Amygdala (tissue), 56 donors: ENCODE measurements around the gene ASTN2.

Experiments used
- DNase-seq, 56 donors: peaks; one replicate each; lab custom pipeline; 2025; lab: John Stamatoyannopoulos, UW

The ASTN2 gene

GRCh38 chr9:117258184-117258866 lies 156.5 kb downstream of the ASTN2 start:
- DNase-seq, result no peak

DNA sequence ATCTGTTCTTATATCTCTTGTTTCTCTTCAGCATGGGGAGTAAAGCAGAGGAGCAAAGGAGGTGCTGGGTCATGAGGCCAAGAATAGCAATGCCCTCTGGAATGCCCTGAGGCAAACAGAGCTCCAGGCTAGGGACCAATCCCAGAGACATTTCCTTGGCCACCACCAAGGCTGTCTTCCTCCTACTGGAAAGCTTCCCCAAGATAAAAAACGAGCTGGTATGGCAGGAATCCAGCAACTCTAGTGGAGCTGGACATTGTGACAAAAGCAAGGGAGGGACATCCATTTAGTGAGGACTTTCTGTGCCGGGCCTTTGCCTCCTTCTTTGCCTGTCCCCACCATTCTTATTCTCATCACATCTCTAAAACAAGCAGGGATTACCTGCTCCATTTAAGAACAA lies 161.6 kb downstream of the ASTN2 start:
- DNase-seq, result no peak

GRCh38 chr9:117250610-117251215 lies 164.1 kb downstream of the ASTN2 start:
- DNase-seq, result no peak

DNA sequence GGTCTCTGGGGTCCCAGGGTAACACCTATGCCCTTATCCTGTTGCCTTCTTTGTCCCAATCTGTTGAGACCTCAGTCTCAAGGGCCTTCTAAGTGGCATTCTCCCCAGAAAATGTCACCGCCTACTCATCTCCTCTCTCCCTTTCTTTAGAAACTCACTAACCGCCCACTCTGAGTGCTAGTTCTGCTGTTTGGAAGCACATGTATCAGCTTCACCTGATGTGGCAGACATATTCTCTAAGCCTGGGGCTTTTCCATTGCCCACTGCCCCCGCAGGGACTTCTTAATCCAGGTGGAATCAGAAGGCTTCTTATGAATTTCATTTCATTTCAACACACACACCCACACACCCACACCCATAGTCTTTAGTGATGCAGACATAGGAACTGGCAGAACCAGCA lies 165.1 kb downstream of the ASTN2 start:
- peak in 3 of 56 donors; percentile 18 to 23 (median 20) for DNase-seq

DNA sequence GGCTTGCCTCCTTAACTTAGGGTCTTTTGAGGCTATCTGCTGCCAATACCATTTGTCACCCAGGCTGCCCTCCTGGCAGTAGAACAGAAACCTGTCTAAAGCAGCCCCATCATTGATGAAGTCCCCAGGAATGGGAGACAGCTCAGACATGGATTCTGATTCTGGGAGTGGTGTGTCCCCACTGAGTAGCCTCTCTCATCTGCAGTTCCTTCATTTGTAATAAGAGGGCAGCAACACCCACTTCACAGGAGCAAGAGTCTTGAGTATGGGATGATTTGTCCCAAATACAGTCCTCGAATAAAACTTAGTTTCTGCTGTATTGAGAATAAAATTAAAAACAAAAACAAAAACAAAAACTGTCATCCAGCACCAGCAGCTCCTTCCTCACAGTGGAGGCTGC lies 167.6 kb downstream of the ASTN2 start:
- DNase-seq, result peak in 12 of 56 donors; percentile 2 to 55 (median 16)

DNA sequence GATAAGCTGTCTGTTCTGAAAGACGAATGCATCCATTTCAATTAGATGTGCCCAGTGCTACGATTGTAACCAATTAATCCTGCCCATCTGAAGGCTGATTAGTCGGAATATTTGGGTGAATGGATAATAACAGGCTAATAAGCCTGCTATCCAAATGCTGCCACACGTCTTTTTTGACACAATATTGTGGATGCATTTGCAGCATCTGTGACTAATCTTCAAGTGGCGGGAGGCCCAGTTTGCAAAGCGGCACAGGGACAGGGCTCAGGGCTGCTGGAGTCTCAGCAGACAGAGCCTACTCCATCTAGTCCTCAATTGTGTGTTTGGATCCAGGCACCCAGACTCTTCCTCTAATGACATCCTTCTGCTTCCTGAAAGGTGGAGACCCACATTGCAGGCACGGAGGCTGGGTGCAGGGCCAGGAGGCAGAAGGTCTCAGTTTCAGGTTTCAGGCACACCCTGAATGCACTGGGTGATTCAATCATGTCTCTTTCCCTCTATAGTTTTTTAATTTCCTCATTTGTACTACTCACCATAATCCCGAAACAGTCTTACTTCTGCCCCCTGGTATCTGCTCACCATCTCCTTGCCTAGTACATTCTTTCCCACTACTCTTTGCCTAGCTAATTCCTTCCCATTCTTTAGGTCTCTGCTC lies 169.6 kb downstream of the ASTN2 start:
- peak in 3 of 56 donors; percentile 4 to 19 (median 8) for DNase-seq

DNA sequence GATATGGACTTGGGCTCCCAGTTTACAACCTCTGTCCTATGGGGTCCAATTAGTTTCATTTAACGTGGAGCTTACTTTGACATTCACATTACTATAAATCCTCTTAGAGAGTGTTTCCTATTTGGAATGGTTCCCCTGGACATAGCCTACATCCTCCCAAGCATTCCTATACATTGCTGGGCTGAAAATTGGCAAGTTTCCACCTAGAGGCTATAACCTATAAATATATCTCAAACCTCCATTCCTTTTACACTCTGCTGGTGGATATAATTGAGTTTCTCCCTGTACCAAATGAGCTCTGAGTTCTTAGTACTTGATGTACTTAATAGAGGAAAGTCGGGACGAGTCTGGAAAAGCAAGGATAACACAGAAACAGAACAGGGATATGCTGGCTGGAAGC lies 172.8 kb downstream of the ASTN2 start:
- DNase-seq, result no peak

GRCh38 chr9:117239428-117239827 lies 175.4 kb downstream of the ASTN2 start:
- no peak for DNase-seq

DNA sequence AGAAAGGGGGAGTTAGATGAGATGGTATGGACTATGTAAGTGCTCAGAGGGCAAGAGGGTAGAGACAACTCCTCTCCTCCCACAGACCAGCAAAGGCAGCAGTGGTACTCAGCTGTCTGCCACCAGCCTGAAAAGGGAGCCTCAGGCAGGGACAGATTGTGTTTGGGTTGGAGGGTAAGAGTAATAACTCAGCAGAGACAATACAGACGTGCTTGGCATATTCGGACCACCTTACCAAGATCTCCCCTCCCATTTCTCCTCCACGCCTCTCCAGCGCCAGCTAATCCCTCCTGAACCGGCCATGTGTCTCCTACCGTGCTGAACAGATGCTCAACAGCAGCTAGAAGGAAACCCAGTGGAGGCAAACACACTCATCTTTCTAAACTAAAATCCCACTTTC lies 180.8 kb downstream of the ASTN2 start:
- DNase-seq, result no peak

DNA sequence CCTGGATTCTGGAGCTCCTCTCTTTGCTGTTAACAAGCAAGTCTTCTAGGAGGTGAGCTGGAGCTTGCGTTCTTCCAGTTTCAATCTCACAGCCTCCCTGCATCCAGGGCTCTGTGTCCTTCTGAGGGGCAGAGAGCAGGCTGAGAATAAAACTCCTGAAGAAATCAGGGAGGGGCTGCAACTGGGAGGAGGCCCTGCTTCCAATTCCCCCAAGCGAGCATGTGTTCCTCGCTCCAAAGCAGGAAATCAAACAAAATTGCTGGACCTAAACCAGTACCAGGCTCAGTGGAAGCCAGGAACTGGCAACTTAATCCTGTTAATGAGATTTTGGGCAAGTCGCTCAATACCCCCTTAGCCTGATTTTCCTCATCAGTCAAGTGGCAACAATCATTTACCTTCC lies 181.8 kb downstream of the ASTN2 start:
- no peak for DNase-seq

DNA sequence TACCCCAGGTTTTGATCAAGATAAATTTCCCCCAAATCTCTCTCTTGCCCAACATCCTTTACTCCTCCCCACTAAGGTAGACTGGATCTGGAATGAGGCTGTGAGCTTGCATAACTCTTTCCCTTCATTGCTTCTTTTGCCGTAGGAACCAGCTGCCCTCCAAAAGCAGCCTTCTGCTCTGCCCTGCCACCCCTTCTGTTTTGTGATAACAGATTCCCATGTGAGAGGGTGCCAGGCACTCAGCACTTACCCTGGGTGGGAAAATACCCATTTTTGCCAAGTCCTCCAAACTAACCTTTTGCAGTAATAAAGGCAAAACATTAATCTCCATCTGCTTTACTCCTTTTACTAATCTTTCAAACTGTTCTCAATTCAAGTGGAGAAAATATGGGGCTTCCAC lies 182.6 kb downstream of the ASTN2 start:
- DNase-seq, result no peak

- no peak for DNase-seq
These were observed 183.8 kb downstream of the ASTN2 start for GRCh38 chr9:117231012-117231411.

GRCh38 chr9:117224695-117225094 lies 190.2 kb downstream of the ASTN2 start:
- no peak for DNase-seq

DNA sequence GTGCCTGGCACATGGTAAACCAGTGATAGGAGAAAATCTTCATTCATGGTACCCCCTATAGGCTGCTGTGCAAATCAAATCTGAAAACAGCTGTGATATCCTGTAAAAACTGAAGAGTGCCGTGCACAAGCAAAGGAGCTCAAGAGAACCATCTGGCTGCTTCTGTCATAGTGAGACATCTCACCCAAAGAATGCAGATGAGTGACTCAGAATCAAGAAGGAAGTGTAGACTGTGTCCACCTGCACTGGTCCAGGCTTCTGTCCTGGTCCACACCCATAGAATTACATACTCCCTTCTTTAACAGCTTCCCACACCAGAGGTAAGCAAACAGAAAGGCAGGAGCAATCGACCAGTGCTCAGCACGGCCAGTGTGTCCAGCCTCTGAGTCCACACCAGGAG lies 195.9 kb downstream of the ASTN2 start:
- DNase-seq, result no peak

DNA sequence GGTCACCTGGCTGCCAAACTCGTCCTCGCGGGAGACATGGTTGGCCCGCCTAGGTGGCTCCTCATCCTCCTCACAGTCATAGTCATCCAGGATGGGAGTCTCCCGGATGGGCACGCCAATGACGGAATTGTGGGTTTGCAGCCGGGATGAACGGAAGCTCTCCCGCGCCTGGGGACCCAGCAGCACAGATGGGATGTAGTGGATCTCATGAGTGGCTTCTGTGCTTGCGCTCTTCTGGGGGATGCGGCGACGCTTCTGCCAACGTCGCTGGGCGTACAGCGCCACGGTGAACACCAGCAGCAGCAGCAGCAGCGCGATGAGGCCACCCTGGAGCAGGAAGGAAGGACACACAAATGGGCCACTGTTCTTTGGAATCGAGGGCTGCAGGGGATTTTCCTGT lies 200.4 kb downstream of the ASTN2 start:
- no peak for DNase-seq

DNA sequence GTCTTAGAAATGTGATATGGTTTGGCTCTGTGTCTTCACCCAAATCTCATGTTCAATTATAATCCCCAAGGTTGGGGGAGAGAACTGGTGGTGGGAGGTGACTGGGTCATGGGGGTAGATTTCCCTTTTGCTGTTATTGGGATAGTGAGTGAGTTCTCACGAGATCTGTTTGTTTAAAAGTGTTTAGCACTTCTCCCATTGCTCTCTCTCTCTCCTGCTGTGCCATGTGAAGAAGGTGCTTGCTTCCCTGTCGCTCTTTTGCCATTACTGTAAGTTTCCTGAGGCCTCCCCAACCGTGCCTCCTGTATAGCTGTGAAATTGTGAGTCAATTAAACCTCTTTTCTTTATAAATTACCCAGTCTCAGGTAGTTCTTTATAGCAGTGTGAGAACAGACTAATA lies 203.6 kb downstream of the ASTN2 start:
- DNase-seq, result no peak

DNA sequence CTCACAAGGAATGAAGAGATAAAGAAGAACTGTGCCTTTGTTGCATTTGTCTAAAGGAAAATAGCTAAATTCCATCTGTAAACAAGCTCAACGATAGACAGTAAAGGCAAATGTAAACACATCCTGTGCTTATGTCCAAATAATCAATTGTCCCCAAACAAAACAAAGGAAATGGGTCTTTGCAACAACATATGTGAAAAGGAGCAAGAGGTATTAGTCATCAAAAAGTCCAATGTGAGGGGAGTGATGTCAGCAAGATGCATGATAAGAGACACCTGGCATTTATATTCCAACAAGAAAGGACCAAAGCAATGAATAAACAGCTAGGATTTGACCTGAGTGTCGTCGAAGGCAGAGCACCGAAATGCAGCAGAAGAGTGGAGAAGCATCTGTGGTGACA lies 209.1 kb downstream of the ASTN2 start:
- DNase-seq, result no peak

DNA sequence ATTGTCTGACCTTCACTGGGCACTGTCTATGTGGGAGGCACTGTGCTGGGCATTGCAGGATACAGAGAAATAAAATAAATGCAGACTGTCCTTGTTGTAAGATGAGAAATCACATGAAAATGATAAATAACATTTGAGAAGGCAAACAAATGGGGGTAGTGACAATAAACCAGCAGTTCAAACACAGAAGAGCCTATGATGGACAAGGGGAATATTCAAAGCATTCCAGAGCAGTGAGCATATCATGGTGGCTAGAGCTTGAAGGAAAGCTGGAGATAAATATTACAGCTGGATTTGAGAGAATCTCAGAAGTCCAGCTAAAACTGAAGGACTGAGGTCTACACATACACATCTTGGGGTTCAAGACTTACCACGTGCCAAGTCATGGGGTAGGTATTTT lies 209.9 kb downstream of the ASTN2 start:
- no peak for DNase-seq

- DNase-seq, result no peak
These were observed 223.2 kb downstream of the ASTN2 start for GRCh38 chr9:117191504-117192261.

DNA sequence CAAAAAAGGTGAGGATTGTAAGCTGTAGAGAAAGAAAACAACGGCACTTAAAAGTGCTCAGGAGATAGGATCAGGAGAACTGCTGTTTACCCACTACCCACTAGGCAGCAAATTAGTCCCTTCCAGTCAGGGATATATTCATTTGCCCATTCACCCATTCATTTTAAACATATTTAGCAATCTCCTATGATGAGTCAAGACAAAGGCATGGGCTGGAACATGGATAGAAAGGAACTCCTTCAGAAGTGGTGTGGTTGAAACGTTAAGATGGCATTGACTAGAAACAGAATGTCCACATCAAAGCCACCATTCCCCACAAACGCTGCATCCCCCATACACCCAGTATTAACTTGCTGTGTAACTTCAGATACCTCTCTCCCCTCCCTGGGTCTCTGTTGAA lies 225.7 kb downstream of the ASTN2 start:
- no peak for DNase-seq

GRCh38 chr9:117188394-117188793 lies 226.5 kb downstream of the ASTN2 start:
- no peak for DNase-seq
